ENCODE measurements around the gene IL17C.

DNA sequence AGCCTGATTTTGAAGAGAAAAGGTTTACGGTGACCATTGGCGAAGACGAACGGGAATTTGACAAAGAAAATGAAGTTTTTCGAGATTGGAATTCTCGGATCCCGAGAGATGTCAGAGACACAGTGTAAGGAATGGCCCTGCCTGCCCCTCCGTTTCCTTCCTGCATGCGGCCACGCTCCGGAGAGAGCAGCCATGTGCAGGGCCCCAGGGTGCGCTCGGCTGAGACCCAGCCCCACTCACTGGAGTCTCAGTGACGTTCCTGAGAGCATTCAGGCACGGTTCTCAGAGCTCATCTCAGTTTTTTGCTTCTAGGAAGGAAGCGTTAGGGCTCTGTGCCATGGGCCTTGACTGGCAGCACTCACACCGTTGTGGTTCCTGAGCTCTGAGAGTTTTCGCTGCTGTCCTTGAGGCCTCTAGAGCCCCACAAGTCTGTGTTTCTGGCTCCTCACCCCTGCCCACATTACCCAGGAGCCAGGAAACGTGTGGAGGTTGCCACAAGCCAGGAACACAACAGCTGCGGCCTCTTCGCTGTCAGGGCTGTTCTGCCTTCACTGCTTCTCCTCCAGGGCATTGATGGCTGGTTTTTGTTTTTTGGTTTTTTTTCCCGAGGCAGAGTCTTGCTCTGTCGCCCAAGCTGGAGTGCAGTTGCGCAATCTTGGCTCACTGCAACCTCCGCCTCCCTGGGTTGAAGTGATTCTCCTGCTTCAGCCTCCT is 38.4 kb upstream of the IL17C start:
- TF ChIP-seq, protein P1, sequence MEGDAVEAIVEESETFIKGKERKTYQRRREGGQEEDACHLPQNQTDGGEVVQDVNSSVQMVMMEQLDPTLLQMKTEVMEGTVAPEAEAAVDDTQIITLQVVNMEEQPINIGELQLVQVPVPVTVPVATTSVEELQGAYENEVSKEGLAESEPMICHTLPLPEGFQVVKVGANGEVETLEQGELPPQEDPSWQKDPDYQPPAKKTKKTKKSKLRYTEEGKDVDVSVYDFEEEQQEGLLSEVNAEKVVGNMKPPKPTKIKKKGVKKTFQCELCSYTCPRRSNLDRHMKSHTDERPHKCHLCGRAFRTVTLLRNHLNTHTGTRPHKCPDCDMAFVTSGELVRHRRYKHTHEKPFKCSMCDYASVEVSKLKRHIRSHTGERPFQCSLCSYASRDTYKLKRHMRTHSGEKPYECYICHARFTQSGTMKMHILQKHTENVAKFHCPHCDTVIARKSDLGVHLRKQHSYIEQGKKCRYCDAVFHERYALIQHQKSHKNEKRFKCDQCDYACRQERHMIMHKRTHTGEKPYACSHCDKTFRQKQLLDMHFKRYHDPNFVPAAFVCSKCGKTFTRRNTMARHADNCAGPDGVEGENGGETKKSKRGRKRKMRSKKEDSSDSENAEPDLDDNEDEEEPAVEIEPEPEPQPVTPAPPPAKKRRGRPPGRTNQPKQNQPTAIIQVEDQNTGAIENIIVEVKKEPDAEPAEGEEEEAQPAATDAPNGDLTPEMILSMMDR (IDR thresholded peaks at IDR 0.05), result no peak
- no peak for TF ChIP-seq NR1H2 (CRISPR knock-in tag; IDR thresholded peaks at IDR 0.05)
